Activated CD4-positive, CD25-positive, alpha-beta regulatory T cell treated with anti-CD3 and anti-CD28 coated beads, Interleukin-2, amount 50 U/mL, for 16 hours (primary cell): Measurements from ENCODE around the gene DYNC1H1.

Source experiments
- DNase-seq: peaks from one replicate; pipeline ENCODE4 v3.0.0-alpha.2; 2020; ENCODE audit warnings: low read depth, low spot score

The DYNC1H1 gene

DNA sequence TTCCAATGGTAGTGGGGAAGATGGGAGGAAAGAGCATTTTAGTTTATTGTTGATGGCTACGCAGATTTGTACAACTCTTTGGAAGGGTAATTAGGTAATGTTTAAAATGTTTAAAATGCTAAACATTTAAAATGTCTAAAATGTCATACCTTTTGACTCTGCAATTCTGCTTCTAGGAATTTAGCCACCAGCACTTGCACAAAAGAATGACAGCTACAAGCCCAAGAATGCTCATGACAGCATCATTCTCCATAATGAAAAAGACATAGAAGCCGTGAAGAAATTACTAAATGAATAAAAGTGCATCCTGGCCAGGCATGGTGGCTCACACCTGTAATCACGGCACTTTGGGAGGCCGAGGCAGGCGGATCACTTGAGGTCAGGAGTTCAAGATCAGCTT lies 19.9 kb upstream of the DYNC1H1 start:
- no peak for DNase-seq

DNA sequence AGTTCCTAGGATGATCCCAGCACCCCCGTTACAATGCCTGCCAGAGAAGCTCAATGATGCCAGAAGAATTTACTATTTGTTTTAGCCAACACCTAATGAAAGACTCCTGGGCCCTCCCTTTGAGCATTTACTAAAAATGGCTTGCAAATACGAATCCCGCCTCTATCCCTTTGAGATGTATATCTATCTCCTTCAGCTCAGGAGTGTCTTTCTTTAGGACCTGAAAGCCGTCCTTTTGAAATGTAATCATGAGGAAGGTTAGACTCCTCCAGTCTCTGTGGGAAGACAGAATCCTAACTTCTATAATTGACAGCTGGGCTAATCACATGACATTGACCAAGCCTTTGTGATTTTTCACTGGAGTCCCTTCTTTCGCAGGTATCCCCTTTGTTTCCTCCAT lies 19.2 kb upstream of the DYNC1H1 start:
- no peak for DNase-seq

DNA sequence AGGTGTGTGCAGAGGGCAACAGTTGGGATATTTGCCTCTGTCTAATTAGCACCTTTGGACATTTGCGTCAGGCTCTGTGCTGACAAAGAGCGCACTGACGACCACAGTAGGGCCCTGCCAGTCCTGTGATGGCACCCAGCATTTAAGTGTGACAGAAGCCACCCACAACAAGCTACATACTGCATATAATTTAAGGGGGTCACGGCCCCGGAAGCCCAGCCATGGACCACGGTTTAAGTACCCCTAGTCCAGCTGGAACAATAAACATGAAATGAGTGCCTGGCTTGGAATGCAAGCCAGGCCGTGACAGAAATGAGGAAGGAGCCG lies 16.8 kb upstream of the DYNC1H1 start:
- no peak for DNase-seq

DNA sequence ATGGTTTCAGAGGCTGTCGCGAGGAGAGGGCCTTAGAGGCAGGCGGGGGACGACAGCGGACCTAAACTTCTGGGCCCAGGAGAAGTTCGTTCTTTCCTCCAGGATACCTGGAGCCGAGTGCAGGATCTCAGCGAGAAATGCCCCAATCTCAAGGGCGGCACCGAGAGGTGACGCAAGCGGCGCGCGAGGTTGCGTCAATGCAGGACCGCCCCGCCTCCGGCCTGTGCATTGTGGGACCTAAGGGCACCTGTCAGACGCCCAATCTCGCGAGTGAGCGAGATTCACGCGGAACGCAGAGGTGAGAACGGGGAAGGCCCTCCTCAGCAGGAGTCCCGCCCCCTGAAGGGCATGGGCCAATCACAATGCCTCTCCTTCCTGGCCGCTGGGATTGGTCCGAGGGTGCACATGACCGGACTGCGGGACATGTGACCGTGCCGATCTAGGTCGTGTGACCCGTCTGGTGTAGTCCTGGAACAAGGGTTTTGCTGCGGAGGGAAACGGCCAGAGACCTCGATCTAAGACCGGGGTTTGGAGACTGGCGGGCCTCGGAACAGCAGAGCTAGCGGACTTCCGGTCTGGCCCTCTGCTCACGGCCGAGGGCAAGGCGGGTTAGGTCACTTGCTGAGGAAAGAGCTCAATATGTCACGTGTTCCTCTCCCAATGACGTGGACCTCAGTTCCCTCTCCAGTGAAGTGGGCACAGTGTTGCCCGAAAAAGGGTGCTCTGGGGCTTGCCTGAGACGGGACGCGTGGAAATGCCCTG lies 16.3 kb upstream of the DYNC1H1 start:
- DNase-seq: peak; percentile 99

DNA sequence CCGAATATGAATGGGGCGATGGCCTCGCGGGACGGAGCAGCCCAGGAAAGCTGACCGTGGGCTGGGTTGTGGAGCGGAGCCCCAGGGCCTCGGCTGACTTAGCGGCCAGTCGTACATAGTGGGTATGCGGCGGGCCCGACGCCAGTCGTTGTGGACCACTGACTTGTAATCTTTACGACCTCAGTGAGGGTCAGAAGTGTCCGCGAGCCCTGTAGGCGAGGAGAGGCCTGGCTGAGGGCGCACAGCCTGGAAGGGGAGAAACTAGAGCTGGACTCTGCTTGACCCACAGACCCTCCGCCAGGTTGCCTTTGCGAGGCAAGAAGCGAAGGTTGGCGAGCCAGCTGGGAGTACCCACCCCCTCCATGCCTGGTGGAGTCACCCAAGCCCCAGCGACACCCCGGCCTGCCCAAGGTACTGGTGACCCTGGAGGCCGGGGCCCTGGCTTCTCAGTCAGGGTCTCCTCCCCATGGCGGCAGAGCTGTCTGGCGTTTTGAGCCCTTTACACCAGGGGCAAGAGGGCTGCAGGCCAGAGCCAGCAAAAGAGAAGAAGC lies 15.6 kb upstream of the DYNC1H1 start:
- no peak for DNase-seq

DNA sequence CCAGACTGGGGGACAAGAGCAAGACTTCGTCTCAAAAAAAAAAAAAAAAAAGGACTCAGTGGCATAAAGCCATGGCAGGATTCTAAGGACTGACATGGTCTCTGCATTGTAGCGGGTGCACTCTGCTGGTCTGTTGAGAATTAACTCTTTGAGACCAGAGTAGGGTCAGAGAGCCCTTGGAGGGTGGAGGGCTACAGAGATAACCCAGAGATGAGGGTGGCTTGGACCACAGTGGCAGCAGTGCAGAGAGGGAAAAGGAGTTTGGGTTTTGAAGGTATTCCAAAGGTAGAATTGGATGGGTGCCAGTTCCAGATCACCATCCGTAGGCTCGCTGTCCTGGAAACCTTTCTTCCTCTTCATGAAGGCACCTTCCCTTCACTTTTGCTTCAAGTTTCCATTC lies 14.3 kb upstream of the DYNC1H1 start:
- DNase-seq: no peak

DNA sequence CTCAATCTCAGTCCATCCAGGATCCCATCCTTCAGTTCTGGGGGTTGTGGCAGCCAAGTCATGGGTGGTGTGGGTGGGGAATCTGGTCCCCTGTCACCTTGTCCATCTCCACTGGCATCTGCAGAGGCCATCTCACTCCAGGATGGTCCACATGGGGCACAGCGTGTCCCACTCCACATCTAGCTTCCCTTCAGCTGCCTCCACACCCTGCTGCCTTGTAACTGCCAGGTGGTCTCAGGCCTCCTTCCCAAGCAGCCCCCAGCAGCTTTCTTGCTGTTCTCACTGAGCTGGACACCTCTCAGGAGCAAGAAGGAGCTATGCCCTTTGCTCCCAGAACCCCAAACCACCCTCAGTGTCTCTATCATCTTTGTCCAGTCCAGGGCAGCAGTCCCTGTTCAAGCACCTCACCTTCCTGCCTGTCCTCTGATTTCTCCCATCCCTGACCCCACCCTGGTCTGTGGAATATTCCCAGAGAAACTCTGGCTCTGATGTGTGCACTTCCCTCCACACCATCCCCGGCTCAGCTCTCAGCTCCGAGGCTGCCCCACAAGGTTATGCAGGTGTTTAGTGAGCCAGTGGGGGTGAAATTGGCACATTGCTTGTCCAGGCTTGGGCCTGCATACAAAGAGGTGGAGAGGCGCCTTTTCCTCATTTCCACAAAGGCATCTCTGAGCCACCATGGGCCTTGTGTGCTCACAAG lies 13.7 kb upstream of the DYNC1H1 start:
- no peak for DNase-seq

DNA sequence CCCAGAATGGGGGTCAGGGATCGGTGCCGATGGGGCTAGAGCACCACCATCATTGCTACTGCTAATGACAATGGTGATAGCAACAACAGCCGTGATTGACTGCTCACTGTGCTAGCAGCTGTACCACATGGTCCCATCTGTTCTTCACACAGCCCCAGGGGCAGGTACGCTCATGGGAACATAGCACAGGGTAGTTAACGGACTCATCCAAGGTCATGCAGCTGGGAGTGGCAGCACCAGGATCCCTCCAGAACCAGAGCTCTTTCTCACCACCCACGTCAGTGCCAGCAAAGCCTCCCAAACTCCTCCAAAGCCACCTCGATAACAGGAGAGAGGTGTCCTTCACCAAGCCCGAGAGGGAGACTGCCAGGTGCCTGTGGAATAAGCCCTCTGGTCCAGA lies 11.2 kb upstream of the DYNC1H1 start:
- DNase-seq: no peak

DNA sequence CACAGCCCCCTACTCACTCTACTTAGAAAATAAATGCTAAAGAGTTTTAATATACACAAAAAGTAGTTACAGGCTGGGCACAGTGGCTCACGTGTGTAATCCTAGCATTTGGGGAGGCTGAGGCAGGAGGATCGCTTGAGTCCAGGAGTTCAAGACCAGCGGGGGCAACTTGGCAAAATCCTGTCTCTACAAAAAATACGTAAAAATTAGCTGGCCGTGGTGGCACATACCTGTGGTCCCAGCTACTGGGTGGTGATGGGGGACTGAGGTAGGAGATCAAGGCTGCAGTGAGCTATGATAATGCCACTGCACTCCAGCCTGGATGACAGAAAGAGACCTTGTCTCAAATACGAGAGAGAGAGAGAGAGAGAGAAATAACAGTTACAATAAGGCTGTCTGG lies 9.9 kb upstream of the DYNC1H1 start:
- DNase-seq: no peak

DNA sequence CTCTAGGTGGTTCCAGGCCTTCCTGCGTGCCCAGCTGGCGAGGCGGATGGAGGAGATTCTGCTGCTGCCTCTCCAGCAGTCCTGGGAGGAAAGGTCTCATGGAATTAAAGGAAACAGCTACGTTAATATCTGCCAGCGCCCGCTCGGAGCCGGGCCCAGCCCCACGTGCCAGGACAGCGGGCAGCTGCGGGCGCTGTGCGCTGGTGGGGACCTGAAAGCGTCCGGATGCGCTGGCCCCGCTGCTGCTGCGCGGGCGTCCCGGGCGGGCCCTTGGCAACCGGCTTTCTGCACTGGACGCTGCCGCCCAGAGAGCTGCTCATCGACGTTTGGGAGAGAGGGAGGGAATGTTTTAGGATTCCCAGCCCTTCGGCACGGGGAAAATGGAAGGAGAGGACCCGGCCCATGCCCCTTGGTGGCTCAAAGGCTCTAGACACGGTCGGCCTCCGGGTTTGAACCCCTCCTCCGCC lies 8.6 kb upstream of the DYNC1H1 start:
- DNase-seq: no peak

DNA sequence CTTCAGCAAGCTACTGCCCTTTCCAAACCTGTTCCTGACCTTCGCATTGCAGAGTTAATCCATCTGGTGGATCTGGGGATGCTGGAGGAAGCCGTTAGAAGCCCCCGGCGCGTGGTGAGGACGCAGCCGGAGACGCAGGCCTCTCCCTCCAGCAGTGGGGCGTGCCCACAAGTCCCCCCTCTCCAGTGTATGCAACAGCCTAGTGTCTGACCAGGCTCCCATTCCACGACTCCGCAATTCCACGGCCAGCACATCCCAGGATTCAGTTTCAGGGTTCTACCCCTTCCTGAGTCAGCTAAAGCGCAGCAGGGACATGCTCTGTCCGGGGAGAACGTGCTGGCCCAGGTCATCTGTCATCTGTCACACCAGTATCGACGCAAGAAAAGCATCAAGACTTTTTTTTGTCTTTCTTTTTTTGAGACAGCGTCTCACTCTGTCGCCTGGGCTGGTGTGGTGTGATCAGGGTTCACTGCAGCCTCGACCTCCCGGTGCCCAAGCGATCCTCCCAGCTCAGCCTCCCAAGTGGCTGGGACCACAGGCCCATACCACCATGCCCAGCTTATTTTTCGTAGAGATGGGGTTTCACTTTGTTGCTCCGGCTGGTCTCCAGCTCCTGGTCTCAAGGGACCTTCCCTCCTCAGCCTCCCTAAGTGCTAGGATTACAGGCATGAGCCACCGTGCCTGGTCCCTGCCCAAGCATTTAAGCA lies 8.0 kb upstream of the DYNC1H1 start:
- DNase-seq: no peak

DNA sequence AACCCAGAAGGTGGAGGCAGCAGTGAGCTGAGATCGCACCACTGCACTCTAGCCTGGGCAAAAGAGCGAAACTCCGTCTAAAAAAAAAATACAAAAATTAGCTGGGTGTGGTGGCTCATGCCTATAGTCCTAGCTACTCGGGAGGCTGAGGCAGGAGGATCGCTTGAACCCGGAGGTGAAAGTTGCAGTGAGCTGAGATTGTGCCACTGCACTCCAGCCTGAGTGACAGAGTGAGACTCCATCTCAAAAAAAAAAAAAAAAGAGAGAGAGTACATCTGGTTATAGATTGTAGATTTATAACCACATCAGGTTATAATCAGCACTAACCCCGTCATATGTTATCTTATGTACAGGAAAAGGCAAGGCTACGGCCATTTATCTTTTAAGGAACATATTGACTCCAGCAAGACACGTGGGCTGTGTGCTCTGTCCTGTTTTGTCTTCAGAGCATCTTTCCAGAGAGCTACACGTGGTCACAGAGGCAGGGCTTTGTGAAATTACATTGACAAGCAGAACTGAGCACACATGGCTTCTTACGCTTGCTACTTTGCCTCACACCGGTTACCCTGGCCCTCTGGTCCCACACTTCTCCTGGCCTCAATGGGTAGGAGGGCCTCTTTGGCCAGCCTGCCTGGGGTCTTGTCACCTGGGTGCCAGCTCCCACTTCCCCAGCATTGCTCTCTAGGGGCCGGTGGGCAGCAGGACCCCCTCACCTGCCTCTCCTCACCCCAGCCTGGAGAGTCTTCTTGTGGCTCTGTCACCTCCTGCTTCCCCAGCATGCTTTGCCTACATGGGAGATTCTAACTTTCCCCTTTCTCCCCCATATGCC lies 6.8 kb upstream of the DYNC1H1 start:
- no peak for DNase-seq

DNA sequence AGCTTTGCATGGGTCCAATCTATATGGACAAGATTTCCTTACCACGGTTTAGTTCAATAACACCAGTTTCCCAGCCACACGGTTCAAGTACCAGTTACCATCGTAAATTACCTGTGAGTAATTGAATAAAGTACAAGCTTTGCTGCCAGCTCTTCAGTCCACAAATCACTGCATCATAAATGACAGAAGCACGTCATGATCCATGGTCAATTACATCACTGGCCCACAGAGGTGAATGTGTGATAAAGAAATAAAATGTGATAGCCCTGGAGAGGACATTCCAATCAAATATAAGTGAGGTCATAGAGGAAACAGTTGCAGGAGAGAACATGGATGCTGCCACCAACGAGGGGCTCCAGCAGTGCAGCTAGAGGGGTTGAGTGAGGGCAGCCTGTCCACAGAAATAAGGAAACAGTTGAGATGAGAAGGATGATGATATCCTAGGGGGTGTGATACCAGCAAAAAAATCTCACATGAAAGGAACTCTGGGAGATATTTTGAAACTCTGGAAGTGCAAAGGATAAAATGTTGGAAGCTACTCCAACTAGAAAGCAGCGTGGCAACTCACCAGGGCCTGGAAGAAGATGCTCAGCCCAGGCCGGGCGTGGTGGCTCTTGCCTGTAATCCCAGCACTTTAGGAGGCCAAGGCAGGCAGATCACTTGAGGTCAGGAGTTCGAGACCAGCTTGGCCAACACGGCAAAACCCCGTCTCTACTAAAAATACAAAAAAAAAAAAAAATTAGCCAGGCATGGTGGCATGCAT lies 5.8 kb upstream of the DYNC1H1 start:
- DNase-seq: no peak

DNA sequence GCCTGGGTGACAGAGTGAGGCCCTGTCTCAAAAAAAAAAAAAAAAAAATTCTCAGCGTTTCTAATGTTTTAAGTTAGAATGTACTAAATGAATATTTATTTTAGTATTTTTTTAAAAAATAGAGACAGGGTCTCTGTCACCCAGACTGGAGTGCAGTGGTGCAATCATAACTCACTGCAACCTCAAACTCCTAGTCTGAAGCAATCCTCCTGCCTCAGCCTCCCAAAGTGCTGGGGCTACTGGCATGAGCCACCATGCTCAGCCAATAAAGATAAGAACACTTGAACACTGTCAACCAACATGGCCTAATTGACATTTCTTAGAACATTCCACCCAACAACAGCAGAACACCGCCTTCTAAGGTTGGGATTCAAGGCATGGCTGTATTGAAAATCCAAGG lies 5.1 kb upstream of the DYNC1H1 start:
- no peak for DNase-seq

DNA sequence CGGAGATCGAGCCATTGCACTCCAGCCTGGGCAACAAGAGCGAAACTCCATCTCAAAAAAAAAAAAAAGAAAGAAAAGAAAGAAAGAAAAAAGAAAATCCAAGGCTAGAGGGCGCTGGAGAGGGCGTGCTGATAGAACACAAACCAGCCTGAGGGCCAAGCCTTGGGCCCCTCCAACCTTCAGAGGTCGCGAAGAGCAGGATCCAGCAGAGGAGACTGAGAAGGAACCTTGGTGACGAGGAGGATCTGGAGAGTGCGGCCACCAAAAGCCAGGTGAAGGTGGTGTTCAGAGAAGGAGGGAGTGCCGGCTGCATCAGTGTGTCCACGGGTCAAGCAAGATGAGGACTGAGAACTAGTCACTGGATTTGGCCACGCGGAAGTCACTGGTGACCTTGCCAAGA lies 4.1 kb upstream of the DYNC1H1 start:
- DNase-seq: no peak

DNA sequence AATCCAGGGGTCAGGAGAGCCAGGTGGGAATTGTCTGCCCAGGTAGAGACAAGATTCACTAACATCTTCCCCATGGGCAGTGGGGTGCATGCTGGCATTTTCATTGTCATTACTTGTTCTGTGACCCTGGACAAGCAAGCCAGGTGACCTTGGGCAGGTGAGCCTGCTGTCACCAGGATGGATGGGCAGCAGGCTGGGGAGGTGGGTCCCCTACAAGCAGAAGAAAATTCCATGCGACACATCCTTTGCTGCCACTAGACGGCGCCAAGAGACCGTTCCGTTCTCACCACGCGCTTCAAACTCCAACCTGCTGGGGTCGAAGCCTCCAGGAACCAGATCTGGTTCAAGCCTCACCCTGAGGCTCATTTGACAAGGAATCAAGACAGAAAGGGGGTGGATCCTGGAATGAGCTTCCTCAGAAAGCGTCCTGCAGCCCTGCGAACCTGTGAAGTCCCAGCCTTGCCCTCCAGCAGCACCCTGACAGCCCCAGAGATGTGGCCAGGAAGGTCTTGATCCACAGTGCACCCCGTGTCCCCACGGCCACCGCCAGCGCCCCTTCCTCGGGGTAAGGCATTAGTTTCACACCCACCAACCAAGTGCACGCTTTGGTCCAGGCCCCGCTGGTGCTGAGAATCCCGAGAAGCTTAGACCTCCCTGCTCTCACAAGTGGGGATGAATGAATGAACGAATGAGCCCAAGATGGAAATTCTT lies 3.2 kb upstream of the DYNC1H1 start:
- DNase-seq: peak; percentile 56

DNA sequence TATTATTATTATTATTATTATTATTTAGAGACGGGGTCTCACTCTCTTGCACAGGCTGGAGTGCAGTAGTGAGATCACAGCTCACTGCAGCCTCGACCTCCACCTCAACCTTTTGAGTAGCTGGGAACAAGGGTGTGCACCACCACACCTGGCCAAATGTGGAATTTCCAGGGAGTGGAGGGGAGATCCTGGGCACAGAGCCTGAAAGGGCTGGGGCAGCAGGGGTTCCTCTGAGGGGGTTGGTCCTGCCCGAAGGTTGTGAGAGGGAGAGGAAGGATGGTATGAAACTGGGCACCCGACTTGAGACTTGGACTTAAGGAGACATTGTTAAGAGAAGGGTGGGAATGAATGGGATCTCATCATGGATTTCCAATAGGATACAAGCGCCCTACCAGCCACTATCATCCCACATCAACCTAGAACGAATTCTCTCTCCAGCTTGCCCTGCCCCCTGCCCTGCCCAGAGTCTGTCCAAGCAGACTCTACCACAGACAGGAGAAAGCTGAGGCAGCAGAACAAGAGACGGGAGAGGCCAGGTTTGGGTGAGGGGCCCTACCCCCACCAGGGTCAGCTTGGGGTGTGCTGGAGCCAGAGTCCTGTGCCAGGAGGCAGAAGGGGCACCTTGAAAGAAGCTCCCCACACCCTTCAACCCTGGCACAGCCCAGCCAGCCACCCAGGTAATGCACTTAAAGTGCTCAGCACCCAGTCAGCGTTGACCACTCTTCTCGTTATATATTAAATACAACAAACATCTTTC lies 2.4 kb upstream of the DYNC1H1 start:
- DNase-seq: no peak

DNA sequence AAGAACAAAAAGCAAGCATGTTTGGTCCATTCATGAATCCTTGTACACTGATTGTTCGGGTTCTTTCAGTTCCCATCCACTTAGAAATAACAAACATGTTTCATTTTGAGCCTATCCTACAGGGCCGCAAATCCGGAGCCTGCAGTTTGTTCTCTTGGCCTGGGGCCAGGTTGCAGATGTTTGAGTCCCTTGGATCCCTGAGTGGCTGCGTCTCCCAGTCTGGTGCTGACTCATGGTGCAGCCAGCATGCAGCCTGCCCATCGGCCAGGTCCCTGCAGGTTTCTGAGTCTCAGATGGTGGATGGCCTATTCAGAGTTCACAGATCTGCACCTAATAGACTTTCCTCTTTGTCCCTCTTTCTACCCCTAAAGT lies 1.9 kb upstream of the DYNC1H1 start:
- no peak for DNase-seq

DNA sequence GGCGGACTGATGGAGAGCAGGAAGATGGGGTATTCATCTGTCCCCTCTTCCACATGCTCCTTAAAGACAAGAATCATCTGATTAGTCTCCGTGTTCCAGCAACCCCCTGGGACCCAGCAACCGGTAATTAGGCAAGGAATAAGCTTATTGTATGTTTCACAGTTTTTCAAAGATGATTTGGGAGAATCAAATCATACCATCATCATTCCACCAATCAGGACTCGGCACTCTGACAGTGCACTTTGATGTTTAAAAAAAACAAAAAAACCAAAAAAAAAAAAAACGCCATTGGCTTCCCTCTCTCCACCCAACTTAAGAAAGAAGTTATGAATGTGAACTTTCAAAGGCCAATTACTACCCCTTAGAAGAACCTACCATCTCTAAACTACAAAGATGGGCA lies 1.3 kb upstream of the DYNC1H1 start:
- DNase-seq: no peak
